GM10266 (cell line): ENCODE data around the gene PRR35.
"Not testable (repeated sequence)": the region's sequence is repeated elsewhere in the genome, so short reads cannot be mapped to it uniquely, and the experiment has no call there.

Source experiments
- DNase-seq: peaks from one replicate; pipeline ENCODE4 v3.0.0; 2012; ENCODE audit errors: extremely low spot score
- CTCF ChIP-seq: IDR thresholded peaks from 2 replicates; pipeline ENCODE4 v1.5.1; 2012; ENCODE audit warnings: mild to moderate bottlenecking, low read depth; ENCODE audit not compliant: control insufficient read depth, insufficient read depth; ENCODE audit errors: missing control alignments

PRR35 gene

GRCh38 chr16:592518-593306 is 32.5 kb downstream of the PRR35 start:
- no peak for DNase-seq
- TF ChIP-seq CTCF, result no peak

DNA sequence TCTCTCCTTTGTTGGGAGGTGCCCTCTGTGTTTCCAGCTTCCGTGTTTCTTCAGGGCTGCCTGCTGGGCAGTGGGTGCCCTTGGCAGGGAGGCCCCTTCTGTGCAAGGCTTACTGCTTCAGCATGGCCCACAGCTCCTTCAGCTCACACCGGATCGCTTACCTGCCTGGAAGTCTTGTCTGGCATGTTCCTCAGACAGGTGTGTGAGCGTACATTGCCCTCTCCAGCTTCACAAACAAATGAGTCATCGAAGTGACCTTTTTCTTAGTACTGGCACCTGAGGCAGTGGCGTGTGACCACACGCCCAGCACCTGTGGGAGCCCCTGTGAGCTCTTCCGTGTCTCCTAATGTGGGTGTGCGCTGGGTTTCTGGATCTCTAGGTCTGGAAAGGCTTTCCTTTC is 33.2 kb downstream of the PRR35 start:
- DNase-seq, result no peak
- no peak for TF ChIP-seq CTCF

DNA sequence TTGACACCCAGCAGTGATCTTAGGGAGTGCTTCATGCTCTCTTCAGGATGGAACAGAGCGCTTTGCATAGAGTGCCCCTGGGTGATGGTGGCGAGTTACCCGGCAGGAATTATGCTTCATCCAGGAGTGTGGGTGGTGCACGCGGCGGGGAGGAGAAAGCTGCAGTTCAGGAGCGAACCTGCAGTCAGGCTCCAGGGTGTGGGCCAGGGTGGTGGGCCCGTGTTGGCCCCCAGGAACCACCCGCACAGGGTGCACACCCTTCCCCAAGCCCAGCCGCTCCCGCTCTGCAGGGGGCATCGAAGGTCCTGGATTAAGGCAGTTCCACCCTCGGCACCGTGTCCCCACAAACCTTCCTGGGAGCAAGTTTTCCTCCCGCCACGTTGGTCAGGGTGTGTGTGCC is 33.6 kb downstream of the PRR35 start:
- no peak for TF ChIP-seq CTCF
- no peak for DNase-seq

DNA sequence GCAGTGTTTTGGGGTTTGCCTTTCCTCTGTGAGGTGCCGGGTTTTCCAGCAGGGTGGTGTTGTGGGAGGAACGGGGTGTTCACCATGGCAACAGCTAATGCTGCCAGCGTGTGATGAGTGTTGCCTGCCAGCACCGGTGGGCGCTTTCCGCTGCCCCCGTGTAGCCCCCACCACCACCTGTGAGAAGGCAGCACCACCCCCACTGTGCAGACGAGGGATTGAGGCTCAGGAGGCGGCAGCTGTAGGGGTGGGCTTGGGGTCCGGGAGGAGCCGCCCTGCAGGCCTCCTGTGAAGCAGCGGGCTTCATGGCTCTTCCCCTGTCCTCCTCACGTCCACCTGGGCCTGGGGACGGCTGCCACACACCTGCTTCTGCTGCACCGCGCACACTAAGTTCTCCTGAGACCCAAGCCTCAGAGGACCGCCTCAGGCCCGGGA is 34.9 kb downstream of the PRR35 start:
- no peak for TF ChIP-seq CTCF
- no peak for DNase-seq

- TF ChIP-seq CTCF, result no peak
- DNase-seq, result no peak
These were observed 35.9 kb downstream of the PRR35 start for GRCh38 chr16:595942-596735.

- DNase-seq, result no peak
- no peak for TF ChIP-seq CTCF
These were observed 36.5 kb downstream of the PRR35 start for GRCh38 chr16:596736-597060.

DNA sequence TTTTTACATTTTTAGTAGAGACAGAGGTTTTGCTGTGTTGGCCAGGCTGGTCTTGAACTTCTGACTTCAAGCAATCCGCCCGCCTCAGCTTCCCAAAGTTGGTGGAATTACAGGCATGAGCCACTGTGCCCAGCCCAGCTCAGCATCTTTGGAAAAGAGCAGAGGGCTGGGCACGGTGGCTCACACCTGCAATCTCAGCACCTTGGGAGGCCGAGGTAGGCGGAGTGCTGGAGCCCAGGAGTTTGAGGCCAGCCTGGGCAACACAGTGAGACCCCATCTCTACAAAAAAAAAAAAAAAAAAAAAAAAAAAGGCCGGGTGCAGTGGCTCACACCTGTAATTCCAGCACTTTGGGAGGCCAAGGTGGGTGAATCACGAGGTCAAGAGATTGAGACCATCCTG is 37.5 kb downstream of the PRR35 start:
- DNase-seq, result not testable (repeated sequence)
